ENCODE data around the gene KLF13.

DNA sequence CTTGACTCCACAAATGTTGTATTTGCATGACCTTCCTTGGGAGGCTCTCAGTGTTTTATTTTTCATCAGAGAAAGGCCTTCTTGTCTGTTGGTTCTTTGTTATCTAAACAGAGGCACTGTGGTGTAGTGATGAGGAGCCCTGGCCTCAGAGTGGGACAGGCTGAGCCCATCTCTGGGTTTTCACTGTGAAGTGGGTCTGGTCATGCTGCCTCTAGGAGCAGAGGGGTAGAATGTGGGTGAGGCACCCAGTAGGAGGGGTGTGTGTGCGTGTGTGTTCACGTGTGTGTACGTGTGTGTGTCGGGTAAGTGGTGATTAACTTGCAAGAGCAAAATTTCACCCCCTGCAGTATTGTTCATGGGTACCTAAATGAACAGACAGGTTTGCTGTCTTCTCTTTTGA, 14.4 kb downstream of the KLF13 start:
- TF ChIP-seq EZH2phosphoT487 (IDR thresholded peaks at IDR 0.05; ENCODE audit: unreplicated experiment) = no peak
- TF ChIP-seq, protein P1, sequence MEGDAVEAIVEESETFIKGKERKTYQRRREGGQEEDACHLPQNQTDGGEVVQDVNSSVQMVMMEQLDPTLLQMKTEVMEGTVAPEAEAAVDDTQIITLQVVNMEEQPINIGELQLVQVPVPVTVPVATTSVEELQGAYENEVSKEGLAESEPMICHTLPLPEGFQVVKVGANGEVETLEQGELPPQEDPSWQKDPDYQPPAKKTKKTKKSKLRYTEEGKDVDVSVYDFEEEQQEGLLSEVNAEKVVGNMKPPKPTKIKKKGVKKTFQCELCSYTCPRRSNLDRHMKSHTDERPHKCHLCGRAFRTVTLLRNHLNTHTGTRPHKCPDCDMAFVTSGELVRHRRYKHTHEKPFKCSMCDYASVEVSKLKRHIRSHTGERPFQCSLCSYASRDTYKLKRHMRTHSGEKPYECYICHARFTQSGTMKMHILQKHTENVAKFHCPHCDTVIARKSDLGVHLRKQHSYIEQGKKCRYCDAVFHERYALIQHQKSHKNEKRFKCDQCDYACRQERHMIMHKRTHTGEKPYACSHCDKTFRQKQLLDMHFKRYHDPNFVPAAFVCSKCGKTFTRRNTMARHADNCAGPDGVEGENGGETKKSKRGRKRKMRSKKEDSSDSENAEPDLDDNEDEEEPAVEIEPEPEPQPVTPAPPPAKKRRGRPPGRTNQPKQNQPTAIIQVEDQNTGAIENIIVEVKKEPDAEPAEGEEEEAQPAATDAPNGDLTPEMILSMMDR (conservative IDR thresholded peaks at IDR 0.05; ENCODE audit: low read depth in 2 of 2) = no peak
- TF ChIP-seq, protein P2, sequence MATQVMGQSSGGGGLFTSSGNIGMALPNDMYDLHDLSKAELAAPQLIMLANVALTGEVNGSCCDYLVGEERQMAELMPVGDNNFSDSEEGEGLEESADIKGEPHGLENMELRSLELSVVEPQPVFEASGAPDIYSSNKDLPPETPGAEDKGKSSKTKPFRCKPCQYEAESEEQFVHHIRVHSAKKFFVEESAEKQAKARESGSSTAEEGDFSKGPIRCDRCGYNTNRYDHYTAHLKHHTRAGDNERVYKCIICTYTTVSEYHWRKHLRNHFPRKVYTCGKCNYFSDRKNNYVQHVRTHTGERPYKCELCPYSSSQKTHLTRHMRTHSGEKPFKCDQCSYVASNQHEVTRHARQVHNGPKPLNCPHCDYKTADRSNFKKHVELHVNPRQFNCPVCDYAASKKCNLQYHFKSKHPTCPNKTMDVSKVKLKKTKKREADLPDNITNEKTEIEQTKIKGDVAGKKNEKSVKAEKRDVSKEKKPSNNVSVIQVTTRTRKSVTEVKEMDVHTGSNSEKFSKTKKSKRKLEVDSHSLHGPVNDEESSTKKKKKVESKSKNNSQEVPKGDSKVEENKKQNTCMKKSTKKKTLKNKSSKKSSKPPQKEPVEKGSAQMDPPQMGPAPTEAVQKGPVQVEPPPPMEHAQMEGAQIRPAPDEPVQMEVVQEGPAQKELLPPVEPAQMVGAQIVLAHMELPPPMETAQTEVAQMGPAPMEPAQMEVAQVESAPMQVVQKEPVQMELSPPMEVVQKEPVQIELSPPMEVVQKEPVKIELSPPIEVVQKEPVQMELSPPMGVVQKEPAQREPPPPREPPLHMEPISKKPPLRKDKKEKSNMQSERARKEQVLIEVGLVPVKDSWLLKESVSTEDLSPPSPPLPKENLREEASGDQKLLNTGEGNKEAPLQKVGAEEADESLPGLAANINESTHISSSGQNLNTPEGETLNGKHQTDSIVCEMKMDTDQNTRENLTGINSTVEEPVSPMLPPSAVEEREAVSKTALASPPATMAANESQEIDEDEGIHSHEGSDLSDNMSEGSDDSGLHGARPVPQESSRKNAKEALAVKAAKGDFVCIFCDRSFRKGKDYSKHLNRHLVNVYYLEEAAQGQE (IDR thresholded peaks at IDR 0.05; ENCODE audit: unreplicated experiment) = no peak
- TF ChIP-seq POLR2AphosphoS5 (IDR thresholded peaks at IDR 0.05; ENCODE audit: low read depth) = no peak
- TF ChIP-seq EZH2 (IDR thresholded peaks at IDR 0.05; ENCODE audit: low read depth, unreplicated experiment) = no peak
- TF ChIP-seq, protein P3, sequence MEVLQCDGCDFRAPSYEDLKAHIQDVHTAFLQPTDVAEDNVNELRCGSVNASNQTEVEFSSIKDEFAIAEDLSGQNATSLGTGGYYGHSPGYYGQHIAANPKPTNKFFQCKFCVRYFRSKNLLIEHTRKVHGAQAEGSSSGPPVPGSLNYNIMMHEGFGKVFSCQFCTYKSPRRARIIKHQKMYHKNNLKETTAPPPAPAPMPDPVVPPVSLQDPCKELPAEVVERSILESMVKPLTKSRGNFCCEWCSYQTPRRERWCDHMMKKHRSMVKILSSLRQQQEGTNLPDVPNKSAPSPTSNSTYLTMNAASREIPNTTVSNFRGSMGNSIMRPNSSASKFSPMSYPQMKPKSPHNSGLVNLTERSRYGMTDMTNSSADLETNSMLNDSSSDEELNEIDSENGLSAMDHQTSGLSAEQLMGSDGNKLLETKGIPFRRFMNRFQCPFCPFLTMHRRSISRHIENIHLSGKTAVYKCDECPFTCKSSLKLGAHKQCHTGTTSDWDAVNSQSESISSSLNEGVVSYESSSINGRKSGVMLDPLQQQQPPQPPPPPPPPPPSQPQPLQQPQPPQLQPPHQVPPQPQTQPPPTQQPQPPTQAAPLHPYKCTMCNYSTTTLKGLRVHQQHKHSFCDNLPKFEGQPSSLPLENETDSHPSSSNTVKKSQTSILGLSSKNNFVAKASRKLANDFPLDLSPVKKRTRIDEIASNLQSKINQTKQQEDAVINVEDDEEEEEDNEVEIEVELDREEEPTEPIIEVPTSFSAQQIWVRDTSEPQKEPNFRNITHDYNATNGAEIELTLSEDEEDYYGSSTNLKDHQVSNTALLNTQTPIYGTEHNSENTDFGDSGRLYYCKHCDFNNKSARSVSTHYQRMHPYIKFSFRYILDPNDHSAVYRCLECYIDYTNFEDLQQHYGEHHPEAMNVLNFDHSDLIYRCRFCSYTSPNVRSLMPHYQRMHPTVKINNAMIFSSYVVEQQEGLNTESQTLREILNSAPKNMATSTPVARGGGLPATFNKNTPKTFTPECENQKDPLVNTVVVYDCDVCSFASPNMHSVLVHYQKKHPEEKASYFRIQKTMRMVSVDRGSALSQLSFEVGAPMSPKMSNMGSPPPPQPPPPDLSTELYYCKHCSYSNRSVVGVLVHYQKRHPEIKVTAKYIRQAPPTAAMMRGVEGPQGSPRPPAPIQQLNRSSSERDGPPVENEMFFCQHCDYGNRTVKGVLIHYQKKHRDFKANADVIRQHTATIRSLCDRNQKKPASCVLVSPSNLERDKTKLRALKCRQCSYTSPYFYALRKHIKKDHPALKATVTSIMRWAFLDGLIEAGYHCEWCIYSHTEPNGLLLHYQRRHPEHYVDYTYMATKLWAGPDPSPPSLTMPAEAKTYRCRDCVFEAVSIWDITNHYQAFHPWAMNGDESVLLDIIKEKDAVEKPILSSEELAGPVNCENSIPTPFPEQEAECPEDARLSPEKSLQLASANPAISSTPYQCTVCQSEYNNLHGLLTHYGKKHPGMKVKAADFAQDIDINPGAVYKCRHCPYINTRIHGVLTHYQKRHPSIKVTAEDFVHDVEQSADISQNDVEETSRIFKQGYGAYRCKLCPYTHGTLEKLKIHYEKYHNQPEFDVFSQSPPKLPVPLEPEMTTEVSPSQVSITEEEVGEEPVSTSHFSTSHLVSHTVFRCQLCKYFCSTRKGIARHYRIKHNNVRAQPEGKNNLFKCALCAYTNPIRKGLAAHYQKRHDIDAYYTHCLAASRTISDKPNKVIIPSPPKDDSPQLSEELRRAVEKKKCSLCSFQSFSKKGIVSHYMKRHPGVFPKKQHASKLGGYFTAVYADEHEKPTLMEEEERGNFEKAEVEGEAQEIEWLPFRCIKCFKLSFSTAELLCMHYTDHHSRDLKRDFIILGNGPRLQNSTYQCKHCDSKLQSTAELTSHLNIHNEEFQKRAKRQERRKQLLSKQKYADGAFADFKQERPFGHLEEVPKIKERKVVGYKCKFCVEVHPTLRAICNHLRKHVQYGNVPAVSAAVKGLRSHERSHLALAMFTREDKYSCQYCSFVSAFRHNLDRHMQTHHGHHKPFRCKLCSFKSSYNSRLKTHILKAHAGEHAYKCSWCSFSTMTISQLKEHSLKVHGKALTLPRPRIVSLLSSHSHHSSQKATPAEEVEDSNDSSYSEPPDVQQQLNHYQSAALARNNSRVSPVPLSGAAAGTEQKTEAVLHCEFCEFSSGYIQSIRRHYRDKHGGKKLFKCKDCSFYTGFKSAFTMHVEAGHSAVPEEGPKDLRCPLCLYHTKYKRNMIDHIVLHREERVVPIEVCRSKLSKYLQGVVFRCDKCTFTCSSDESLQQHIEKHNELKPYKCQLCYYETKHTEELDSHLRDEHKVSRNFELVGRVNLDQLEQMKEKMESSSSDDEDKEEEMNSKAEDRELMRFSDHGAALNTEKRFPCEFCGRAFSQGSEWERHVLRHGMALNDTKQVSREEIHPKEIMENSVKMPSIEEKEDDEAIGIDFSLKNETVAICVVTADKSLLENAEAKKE (CRISPR knock-in tag; IDR thresholded peaks at IDR 0.05) = no peak
- TF ChIP-seq, protein P4, sequence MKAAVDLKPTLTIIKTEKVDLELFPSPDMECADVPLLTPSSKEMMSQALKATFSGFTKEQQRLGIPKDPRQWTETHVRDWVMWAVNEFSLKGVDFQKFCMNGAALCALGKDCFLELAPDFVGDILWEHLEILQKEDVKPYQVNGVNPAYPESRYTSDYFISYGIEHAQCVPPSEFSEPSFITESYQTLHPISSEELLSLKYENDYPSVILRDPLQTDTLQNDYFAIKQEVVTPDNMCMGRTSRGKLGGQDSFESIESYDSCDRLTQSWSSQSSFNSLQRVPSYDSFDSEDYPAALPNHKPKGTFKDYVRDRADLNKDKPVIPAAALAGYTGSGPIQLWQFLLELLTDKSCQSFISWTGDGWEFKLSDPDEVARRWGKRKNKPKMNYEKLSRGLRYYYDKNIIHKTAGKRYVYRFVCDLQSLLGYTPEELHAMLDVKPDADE (IDR thresholded peaks at IDR 0.05) = no peak
